Measurements from ENCODE around the gene PPA2. TPM values are rescaled to one million over a fixed set of nuclear protein-coding genes. Genes with fewer than 3 reads are reported as not detected.

Gene PPA2
- total RNA-seq, 1 experiment from 2014 or later = 76.4 TPM

DNA sequence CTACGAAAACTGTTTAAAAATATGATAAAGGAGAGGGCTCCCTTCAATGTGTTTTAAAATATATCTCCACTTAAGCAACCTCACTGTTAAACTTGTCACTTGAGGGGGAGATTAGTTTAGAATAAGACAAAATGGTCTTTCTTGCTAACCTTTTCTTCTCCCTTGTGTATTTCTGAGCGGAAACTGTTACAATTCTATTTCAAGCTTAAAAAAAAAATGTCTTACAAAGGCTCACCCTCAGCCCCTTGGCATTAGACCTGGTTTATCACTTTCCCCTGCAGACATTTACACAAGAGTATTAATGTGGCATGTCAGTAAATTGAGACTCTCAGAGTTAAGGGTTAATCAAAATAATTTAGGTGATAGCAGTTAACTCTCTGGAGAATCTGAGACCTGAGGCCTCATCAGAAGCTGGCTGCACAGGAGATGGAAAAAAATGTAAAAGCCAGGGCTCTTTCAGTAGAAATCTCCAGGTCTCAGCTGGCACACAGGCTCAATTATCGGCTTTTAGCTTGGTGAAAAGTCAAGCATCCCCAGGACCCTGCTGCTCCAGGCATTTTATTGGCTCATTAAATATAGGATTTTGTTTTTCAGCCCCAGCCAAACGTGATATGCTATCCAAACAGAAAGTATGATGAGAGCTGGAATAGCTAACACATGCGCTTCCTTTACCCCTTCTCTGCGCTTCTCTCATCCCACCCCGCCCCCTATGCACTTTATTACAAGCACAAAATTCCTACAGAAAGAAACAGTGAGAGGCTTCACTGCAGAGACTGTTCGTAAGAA is 130.5 kb downstream of the PPA2 start:
- Histone ChIP-seq H3K23ac (ENCODE audit: insufficient read length, low read depth, low read length) (no peak overlapping the region), H3K23me2 (ENCODE audit: insufficient read length, low read depth, low read length, poor library complexity, severe bottlenecking) (no peaks in the 10 kb centered on the region), H2AK5ac (ENCODE audit: insufficient read length, low read length) (no peak overlapping the region), H3K27ac (ENCODE audit: insufficient read length, low read depth, low read length) (no peak overlapping the region), H2BK20ac (ENCODE audit: low read depth, low read length, poor library complexity, severe bottlenecking) (no peak overlapping the region), H3T11ph (ENCODE audit: low read length) (no peak overlapping the region), H2BK15ac (ENCODE audit: low read depth, low read length) (no peak overlapping the region), H3K9ac (ENCODE audit: extremely low read depth, insufficient read length, low read length) (no peak overlapping the region), H3K79me1 (ENCODE audit: insufficient read depth, low read depth, low read length, poor library complexity, severe bottlenecking) (no peaks in the 10 kb centered on the region), H3K79me2 (ENCODE audit: insufficient read depth, low read length) (no peaks in the 10 kb centered on the region), H3K27me3 (ENCODE audit: insufficient read depth, low read length) (no peaks in the 10 kb centered on the region), H2BK5ac (ENCODE audit: insufficient read length, low read length) (no peak overlapping the region), H2BK12ac (ENCODE audit: insufficient read length, low read depth, low read length) (no peak overlapping the region), H3K4ac (ENCODE audit: low read depth, low read length) (no peak overlapping the region), H3K56ac (ENCODE audit: insufficient read length, low read depth, low read length) (no peak overlapping the region), H4K5ac (ENCODE audit: insufficient read length, low read depth, low read length) (no peak overlapping the region), H3K14ac (ENCODE audit: insufficient read depth, low read length) (no peak overlapping the region), H4K20me1 (ENCODE audit: control insufficient read depth, insufficient read depth, insufficient read length) (no peaks in the 10 kb centered on the region), H3K4me1 (ENCODE audit: insufficient read depth, low read length) (no peaks in the 10 kb centered on the region), H2BK120ac (ENCODE audit: low read depth, low read length, poor library complexity, severe bottlenecking) (no peak overlapping the region), H3K9me3 (ENCODE audit: control insufficient read depth, low read depth, low read length) (no peaks in the 10 kb centered on the region), H2AFZ (ENCODE audit: low read length) (no peak overlapping the region), H4K91ac (ENCODE audit: insufficient read length, low read depth, low read length) (no peak overlapping the region), H4K8ac (replicated peaks; ENCODE audit: insufficient read length, low read depth, low read length) (no peak overlapping the region), H3K18ac (ENCODE audit: insufficient read length, low read depth, low read length) (no peak overlapping the region), H3K4me2 (ENCODE audit: insufficient read depth, insufficient read length, low read length) (no peak overlapping the region)
- Mint-ChIP-seq H3K27ac (no peak overlapping the region), H3K27me3 (ENCODE audit: low read depth) (no peaks in the 10 kb centered on the region; the same call in 1 of the 2 replicates), H3K4me3 (no peak overlapping the region), H3K4me1 (no peaks in the 10 kb centered on the region), H3K36me3 (ENCODE audit: insufficient read depth in 1 of 3, low read depth in 3 of 3) (no peaks in the 10 kb centered on the region), H3K9me3 (no peaks in the 10 kb centered on the region)
- WGBS (ENCODE audit: extremely low coverage, insufficient read length, low lambda C conversion rate) = no CpG with 5 or more reads among the region's 8 CpGs
- DNase-seq = no peak
- TF ChIP-seq, protein P1, sequence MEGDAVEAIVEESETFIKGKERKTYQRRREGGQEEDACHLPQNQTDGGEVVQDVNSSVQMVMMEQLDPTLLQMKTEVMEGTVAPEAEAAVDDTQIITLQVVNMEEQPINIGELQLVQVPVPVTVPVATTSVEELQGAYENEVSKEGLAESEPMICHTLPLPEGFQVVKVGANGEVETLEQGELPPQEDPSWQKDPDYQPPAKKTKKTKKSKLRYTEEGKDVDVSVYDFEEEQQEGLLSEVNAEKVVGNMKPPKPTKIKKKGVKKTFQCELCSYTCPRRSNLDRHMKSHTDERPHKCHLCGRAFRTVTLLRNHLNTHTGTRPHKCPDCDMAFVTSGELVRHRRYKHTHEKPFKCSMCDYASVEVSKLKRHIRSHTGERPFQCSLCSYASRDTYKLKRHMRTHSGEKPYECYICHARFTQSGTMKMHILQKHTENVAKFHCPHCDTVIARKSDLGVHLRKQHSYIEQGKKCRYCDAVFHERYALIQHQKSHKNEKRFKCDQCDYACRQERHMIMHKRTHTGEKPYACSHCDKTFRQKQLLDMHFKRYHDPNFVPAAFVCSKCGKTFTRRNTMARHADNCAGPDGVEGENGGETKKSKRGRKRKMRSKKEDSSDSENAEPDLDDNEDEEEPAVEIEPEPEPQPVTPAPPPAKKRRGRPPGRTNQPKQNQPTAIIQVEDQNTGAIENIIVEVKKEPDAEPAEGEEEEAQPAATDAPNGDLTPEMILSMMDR (conservative IDR thresholded peaks at IDR 0.05) = no peak

All from H9 (cell line).